Endothelial cell of umbilical vein (primary cell): Measurements from ENCODE around the gene CBX4. TPM values are rescaled to one million over a fixed set of nuclear protein-coding genes. Genes with fewer than 3 reads are reported as not detected.

Experiments
- BruUV-seq: library from RNA; stranded (reverse); fragments of 400-500 nt; replicated peaks from 2 replicates; lab custom pipeline; 2021; lab: Mats Ljungman, UMichigan
- CTCF ChIA-PET: fragments of 300-600, 350-600 bp; sonication (Branson Sonifier 250); formaldehyde crosslinking; loops from one replicate; lab custom pipeline; 2021; ENCODE audit warnings: antibody characterized with exemption, inconsistent platforms; lab: Charles Lee
- POLR2A ChIA-PET: fragments of 300-600, 350-600 bp; sonication (Branson Sonifier 250); formaldehyde crosslinking; loops from one replicate; lab custom pipeline; 2021; ENCODE audit warnings: antibody characterized with exemption, inconsistent platforms; lab: Charles Lee
- DNase-seq: peaks from one replicate; pipeline ENCODE4 v3.0.0-alpha.2; 2011; ENCODE audit warnings: low read depth, low spot score
- FAIRE-seq: peaks from 2 replicates; lab custom pipeline; 2011; peaks lifted over from hg19 to GRCh38; lab: Jason Lieb, UNC
- H2AFZ ChIP-seq: 2 replicates; pipeline ENCODE4 v1.6.0; 2012; ENCODE audit warnings: low read depth, low read length, control low read depth, inconsistent platforms
- H3K27ac ChIP-seq: 2 replicates; pipeline ENCODE4 v1.5.1; 2011; ENCODE audit warnings: low read depth, mild to moderate bottlenecking, control low read depth, low read length, moderate library complexity; ENCODE audit not compliant: insufficient read depth
- H3K27me3 ChIP-seq, 2 experiments: 2 replicates each; pipeline versions ENCODE4 v1.6.0 to v1.6.1; 2011; ENCODE audit warnings: low read length in 2 of 2, mixed read lengths in 1 of 2; ENCODE audit not compliant: control insufficient read depth in 2 of 2, insufficient read depth in 2 of 2
- H3K36me3 ChIP-seq, 2 experiments: 2 replicates in 1 of 2; 3 replicates in 1 of 2; pipeline ENCODE4 v1.5.1; 2011; ENCODE audit warnings: low read length in 2 of 2, mild to moderate bottlenecking in 1 of 2, moderate library complexity in 1 of 2; ENCODE audit not compliant: control insufficient read depth in 2 of 2, insufficient read depth in 2 of 2; ENCODE audit errors: extremely low read depth in 1 of 2
- H3K4me1 ChIP-seq: 3 replicates; pipeline ENCODE4 v1.5.1; 2011; ENCODE audit warnings: mild to moderate bottlenecking, low read length; ENCODE audit not compliant: control insufficient read depth, insufficient read depth; ENCODE audit errors: extremely low read depth
- H3K4me2 ChIP-seq: 2 replicates; pipeline ENCODE4 v1.6.1; 2011; ENCODE audit warnings: low read length, control low read depth, mixed read lengths; ENCODE audit not compliant: insufficient read depth
- H3K4me3 ChIP-seq, 3 experiments: fragments of 200-600 bp in 1 of 3; sonication (generic), shearing (Covaris generic) in 1 of 3; replicated peaks in 1 of 3; 2 replicates each; pipeline ENCODE4 v1.5.1; 2011 to 2016; ENCODE audit warnings: control low read depth in 3 of 3, low read length in 3 of 3, mild to moderate bottlenecking in 2 of 3, inconsistent platforms in 1 of 3, low read depth in 1 of 3, moderate library complexity in 1 of 3; ENCODE audit not compliant: insufficient read depth in 1 of 3
- H3K79me2 ChIP-seq: 2 replicates; pipeline ENCODE4 v1.6.0; 2012; ENCODE audit warnings: low read length, inconsistent platforms; ENCODE audit not compliant: control insufficient read depth, insufficient read depth
- H3K9ac ChIP-seq: replicated peaks from 2 replicates; pipeline ENCODE3; 2011; ENCODE audit warnings: low read length, control low read depth; ENCODE audit not compliant: insufficient read depth; ENCODE audit errors: extremely low read depth
- H3K9me1 ChIP-seq: replicated peaks from 3 replicates; pipeline ENCODE4 v1.6.0; 2011; ENCODE audit warnings: mild to moderate bottlenecking, low read length; ENCODE audit not compliant: control insufficient read depth, insufficient read depth; ENCODE audit errors: extremely low read depth
- H3K9me3 ChIP-seq: replicated peaks from 2 replicates; pipeline ENCODE4 v1.5.1; 2012; ENCODE audit warnings: low read length, inconsistent platforms; ENCODE audit not compliant: control insufficient read depth, insufficient read depth
- H4K20me1 ChIP-seq: replicated peaks from 2 replicates; pipeline ENCODE3; 2011; ENCODE audit warnings: mild to moderate bottlenecking, low read length; ENCODE audit not compliant: control insufficient read depth, insufficient read depth; ENCODE audit errors: extremely low read depth
- CTCF ChIP-seq, 2 donors: IDR thresholded peaks; 1 replicate in 1 of 2; 2 replicates in 1 of 2; pipeline ENCODE4 v1.5.1; 2011; ENCODE audit warnings: low read length in 2 of 2, mild to moderate bottlenecking in 2 of 2, moderate library complexity in 2 of 2, control low read depth in 1 of 2, inconsistent platforms in 1 of 2, low read depth in 1 of 2; ENCODE audit not compliant: insufficient read depth in 1 of 2; ENCODE audit errors: extremely low read depth in 1 of 2
- EZH2 ChIP-seq: IDR thresholded peaks from 2 replicates; pipeline ENCODE4 v1.6.1; 2012; ENCODE audit warnings: borderline replicate concordance, low read depth, mild to moderate bottlenecking, moderate library complexity, low read length, inconsistent platforms; ENCODE audit not compliant: severe bottlenecking
- FOS ChIP-seq: IDR thresholded peaks from 2 replicates; pipeline ENCODE4 v1.6.1; 2011; ENCODE audit warnings: mild to moderate bottlenecking, low read length, moderate library complexity, borderline replicate concordance; ENCODE audit not compliant: insufficient read depth
- GATA2 ChIP-seq: IDR thresholded peaks from 2 replicates; pipeline ENCODE4 v1.7.0; 2011; ENCODE audit warnings: low read depth, mild to moderate bottlenecking, moderate library complexity, mixed read lengths, low read length; ENCODE audit not compliant: insufficient read length, insufficient read depth
- JUN ChIP-seq: IDR thresholded peaks from 2 replicates; pipeline ENCODE4 v1.6.1; 2011; ENCODE audit warnings: borderline replicate concordance, low read depth; ENCODE audit not compliant: insufficient read length, insufficient read depth
- MYC ChIP-seq: IDR thresholded peaks from one replicate; pipeline ENCODE4 v1.6.1; 2011; ENCODE audit warnings: mild to moderate bottlenecking, low read depth, low read length
- POLR2A ChIP-seq: IDR thresholded peaks from 2 replicates; pipeline ENCODE4 v1.6.1; 2012; ENCODE audit warnings: low read depth, mild to moderate bottlenecking, control low read depth, low read length
- POLR2AphosphoS5 ChIP-seq: IDR thresholded peaks from 2 replicates; pipeline ENCODE4 v1.6.1; 2012; ENCODE audit warnings: low read depth, mild to moderate bottlenecking, control low read depth, low read length, moderate library complexity; ENCODE audit not compliant: insufficient read depth
- dilution Hi-C: fragments of 300-500 bp; cut with MboI; formaldehyde crosslinking; loops from one replicate; pipeline ENCODE4 v1.15.0; 2019; ENCODE audit warnings: low sequenced_read_pairs; ENCODE audit not compliant: extremely low pct_ligation_motif_present
- intact Hi-C: fragments of 100-400 bp; cut with micrococcal nuclease; formaldehyde crosslinking; loops from one replicate; pipeline ENCODE4 v1.10.0; 2022
- polyA plus RNA-seq, 4 experiments: library from polyadenylated mRNA; depleted of rRNA in 3 of 4; stranded (reverse) in 3 of 4; unstranded in 1 of 4; fragments of >200 nt; gene quantifications; 2 replicates each; pipeline versions ENCODE4 v1.2.1 to v1.2.3, GENCODE V29; 2011 to 2012; ENCODE audit warnings: missing spikeins in 1 of 4
- total RNA-seq: library from RNA; stranded (reverse); gene quantifications from 2 replicates; pipeline ENCODE4 v1.2.3, GENCODE V29; 2021
- TF ChIP-seq, protein P1 (sequence below): IDR thresholded peaks from 2 replicates; pipeline ENCODE4 v1.6.1; 2011; ENCODE audit not compliant: insufficient read depth, insufficient read length

CBX4 gene
- total and polyA plus RNA-seq, 2 donors (not counting 3 experiments of a cell fraction or from before 2014, with no cell fraction given): 7.0 to 12.3 TPM

- ChIA-PET POLR2A (no interaction called here), CTCF (no interaction called here)
- intact Hi-C loops: no loop called here
- dilution Hi-C loops: no loop called here
- Histone ChIP-seq H3K79me2 (no peaks in the 10 kb centered on the region), H4K20me1 (no peaks in the 10 kb centered on the region), H3K4me3 (no peak overlapping the region), H3K4me1 (no peaks in the 10 kb centered on the region), H3K27ac (no peak overlapping the region), H3K36me3 (no peaks in the 10 kb centered on the region), H3K4me2 (no peak overlapping the region), H3K27me3 (peaks cover 0 to 3% of the 10 kb centered on the region in 2 experiments), H3K9me3 (no peaks in the 10 kb centered on the region), H3K9me1 (no peaks in the 10 kb centered on the region), H3K9ac (no peak overlapping the region), H2AFZ (no peak overlapping the region)
- FAIRE-seq: no peak
- BruUV-seq: no TSS peak
- TF ChIP-seq POLR2AphosphoS5 (no peak), JUN (no peak), MYC (no peak), FOS (no peak), EZH2 (no peak), CTCF (IDR thresholded peaks at IDR 0.05; ENCODE audit: extremely low read depth in 1 of 2, insufficient read depth in 1 of 2, low read depth in 1 of 2, low read length in 2 of 2) (no peak), POLR2A (no peak), GATA2 (no peak)
- TF ChIP-seq, protein P1, sequence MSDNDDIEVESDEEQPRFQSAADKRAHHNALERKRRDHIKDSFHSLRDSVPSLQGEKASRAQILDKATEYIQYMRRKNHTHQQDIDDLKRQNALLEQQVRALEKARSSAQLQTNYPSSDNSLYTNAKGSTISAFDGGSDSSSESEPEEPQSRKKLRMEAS: no peak
- DNase-seq: no peak
Observed at GRCh38 chr17:79878329-79878947, 39.2 kb upstream of the CBX4 start.
